GM13977 (cell line): ENCODE measurements around the gene PSMA1.

Source experiments
- DNase-seq: peaks from one replicate; pipeline ENCODE4 v3.0.0; 2012; ENCODE audit warnings: low spot score
- CTCF ChIP-seq: IDR thresholded peaks from 2 replicates; pipeline ENCODE4 v1.5.1; 2012; ENCODE audit warnings: mild to moderate bottlenecking, control low read depth; ENCODE audit not compliant: insufficient read depth; ENCODE audit errors: extremely low read depth, missing control alignments
- in situ Hi-C: fragments of 300-500 bp; cut with MboI; formaldehyde crosslinking; loops from one replicate; pipeline ENCODE4 v1.12.0; 2022; ENCODE audit warnings: low sequenced_read_pairs, low pct_unique_long_range_greater_than_20kb, mixed read lengths, inconsistent platforms; ENCODE audit not compliant: unreplicated experiment

The PSMA1 gene

GRCh38 chr11:14499560-14500180 lies 20.5 kb downstream of the PSMA1 start, which contains the start of gene COPB1:
Gene COPB1 (minus strand): TSS chr11:14499811. CDS start chr11:14498928, 883 bp downstream.
- in situ Hi-C loops: no loop called here
- DNase-seq: peak; percentile 84
- no peak for TF ChIP-seq CTCF

GRCh38 chr11:14499178-14499559 lies 21.0 kb downstream of the PSMA1 start:
- TF ChIP-seq CTCF: no peak
- DNase-seq: peak; percentile 23
- in situ Hi-C loops: no loop called here

GRCh38 chr11:14480716-14481115 lies 39.5 kb downstream of the PSMA1 start:
- DNase-seq: no peak
- in situ Hi-C loops: no loop called here
- no peak for TF ChIP-seq CTCF

- in situ Hi-C loops: loop anchor here (25.0 kb wide), 1 partner anchor 184 kb away; no protein-coding TSS in a partner anchor
- DNase-seq: no peak
- TF ChIP-seq CTCF: no peak
Measured at GRCh38 chr11:14471127-14471526, 49.1 kb downstream of the PSMA1 start.

GRCh38 chr11:14463623-14464022 lies 56.6 kb downstream of the PSMA1 start:
- in situ Hi-C loops: loop anchor here (25.0 kb wide), 1 partner anchor 176 kb away; no protein-coding TSS in a partner anchor
- no peak for DNase-seq
- no peak for TF ChIP-seq CTCF

- in situ Hi-C loops: loop anchor here (25.0 kb wide), 1 partner anchor 173 kb away; no protein-coding TSS in a partner anchor
- no peak for TF ChIP-seq CTCF
Measured at GRCh38 chr11:14460147-14460546, 60.0 kb downstream of the PSMA1 start.

More at GRCh38 chr11:14460147-14460546, 60.0 kb downstream of the PSMA1 start:
- no peak for DNase-seq
